Erythroblast (primary cell): ENCODE data around the gene CACNA1H.

Experiments
- GATA1 ChIP-seq: IDR thresholded peaks from 2 replicates; pipeline ENCODE4 v1.6.1; 2011; ENCODE audit warnings: low read depth, mild to moderate bottlenecking, control low read depth, low read length, moderate library complexity
- POLR2A ChIP-seq: IDR thresholded peaks from 2 replicates; pipeline ENCODE4 v1.6.1; 2011; ENCODE audit warnings: mild to moderate bottlenecking, low read length

GRCh38 chr16:1120577-1120941, 32.3 kb upstream of the CACNA1H start:
- TF ChIP-seq POLR2A, result no peak
- TF ChIP-seq GATA1, result no peak
